Neutrophil (primary cell): ENCODE measurements around the gene C1RL.

Experiments used
- H3K27ac ChIP-seq: fragments of 200-600 bp; sonication (generic); 2 replicates; pipeline ENCODE4 v1.5.1; 2016; ENCODE audit warnings: mild to moderate bottlenecking, moderate library complexity
- H3K27me3 ChIP-seq: fragments of 200-600 bp; sonication (generic); 2 replicates; pipeline ENCODE4 v1.6.0; 2016; ENCODE audit warnings: mild to moderate bottlenecking
- H3K36me3 ChIP-seq: fragments of 200-600 bp; sonication (generic); 2 replicates; pipeline ENCODE4 v1.5.1; 2017
- H3K4me1 ChIP-seq, 2 experiments: fragments of 200-600 bp in 1 of 2; sonication (generic) in 1 of 2; 1 replicate in 1 of 2; 2 replicates in 1 of 2; pipeline versions ENCODE4 v1.5.1 to v1.6.1; 2013 to 2016; ENCODE audit warnings: low read depth in 1 of 2, low read length in 1 of 2, mild to moderate bottlenecking in 1 of 2, moderate library complexity in 1 of 2; ENCODE audit not compliant: control insufficient read depth in 1 of 2, insufficient read depth in 1 of 2
- H3K4me3 ChIP-seq, 2 experiments: fragments of 200-600 bp in 1 of 2; sonication (generic) in 1 of 2; 1 replicate in 1 of 2; 2 replicates in 1 of 2; pipeline ENCODE4 v1.5.1; 2013 to 2016; ENCODE audit warnings: low read depth in 1 of 2, low read length in 1 of 2, mild to moderate bottlenecking in 1 of 2, moderate library complexity in 1 of 2
- H3K9me3 ChIP-seq: fragments of 200-600 bp; sonication (generic); 2 replicates; pipeline ENCODE4 v1.5.1; 2016
- TF ChIP-seq, protein P1 (sequence below): fragments of 200-600 bp; sonication (generic); IDR thresholded peaks from 2 replicates; pipeline ENCODE4 v1.5.1; 2016; ENCODE audit warnings: antibody characterized with exemption

C1RL gene

DNA sequence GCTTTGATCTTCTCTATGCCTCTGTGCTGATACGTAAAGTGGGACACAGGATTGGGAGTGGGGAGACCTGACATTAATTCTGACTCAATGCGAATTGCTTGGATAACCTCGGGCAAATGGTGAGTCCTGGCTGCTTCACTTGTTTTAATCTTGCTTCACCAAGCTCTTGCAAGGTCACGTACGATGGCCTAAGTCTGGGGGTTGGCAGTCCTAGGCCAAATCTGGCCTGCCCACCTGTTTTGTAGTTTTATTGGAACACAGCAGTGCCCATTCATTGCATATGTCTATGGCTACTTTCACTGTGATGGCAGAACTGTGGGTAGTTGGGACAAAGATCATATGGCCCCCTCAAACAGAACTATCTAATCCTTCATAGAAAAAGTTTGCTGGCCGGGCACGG is 34.5 kb upstream of the C1RL start:
- H3K36me3 ChIP-seq: peaks cover 51% of the 10 kb centered on the region
- no peak overlapping the region for H3K27ac ChIP-seq
- H3K9me3 ChIP-seq: no peaks in the 10 kb centered on the region
- H3K4me3 ChIP-seq: no peak overlapping the region
- no peaks in the 10 kb centered on the region for H3K4me1 ChIP-seq
- TF ChIP-seq, protein P1, sequence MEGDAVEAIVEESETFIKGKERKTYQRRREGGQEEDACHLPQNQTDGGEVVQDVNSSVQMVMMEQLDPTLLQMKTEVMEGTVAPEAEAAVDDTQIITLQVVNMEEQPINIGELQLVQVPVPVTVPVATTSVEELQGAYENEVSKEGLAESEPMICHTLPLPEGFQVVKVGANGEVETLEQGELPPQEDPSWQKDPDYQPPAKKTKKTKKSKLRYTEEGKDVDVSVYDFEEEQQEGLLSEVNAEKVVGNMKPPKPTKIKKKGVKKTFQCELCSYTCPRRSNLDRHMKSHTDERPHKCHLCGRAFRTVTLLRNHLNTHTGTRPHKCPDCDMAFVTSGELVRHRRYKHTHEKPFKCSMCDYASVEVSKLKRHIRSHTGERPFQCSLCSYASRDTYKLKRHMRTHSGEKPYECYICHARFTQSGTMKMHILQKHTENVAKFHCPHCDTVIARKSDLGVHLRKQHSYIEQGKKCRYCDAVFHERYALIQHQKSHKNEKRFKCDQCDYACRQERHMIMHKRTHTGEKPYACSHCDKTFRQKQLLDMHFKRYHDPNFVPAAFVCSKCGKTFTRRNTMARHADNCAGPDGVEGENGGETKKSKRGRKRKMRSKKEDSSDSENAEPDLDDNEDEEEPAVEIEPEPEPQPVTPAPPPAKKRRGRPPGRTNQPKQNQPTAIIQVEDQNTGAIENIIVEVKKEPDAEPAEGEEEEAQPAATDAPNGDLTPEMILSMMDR: no peak
- H3K27me3 ChIP-seq: no peaks in the 10 kb centered on the region

DNA sequence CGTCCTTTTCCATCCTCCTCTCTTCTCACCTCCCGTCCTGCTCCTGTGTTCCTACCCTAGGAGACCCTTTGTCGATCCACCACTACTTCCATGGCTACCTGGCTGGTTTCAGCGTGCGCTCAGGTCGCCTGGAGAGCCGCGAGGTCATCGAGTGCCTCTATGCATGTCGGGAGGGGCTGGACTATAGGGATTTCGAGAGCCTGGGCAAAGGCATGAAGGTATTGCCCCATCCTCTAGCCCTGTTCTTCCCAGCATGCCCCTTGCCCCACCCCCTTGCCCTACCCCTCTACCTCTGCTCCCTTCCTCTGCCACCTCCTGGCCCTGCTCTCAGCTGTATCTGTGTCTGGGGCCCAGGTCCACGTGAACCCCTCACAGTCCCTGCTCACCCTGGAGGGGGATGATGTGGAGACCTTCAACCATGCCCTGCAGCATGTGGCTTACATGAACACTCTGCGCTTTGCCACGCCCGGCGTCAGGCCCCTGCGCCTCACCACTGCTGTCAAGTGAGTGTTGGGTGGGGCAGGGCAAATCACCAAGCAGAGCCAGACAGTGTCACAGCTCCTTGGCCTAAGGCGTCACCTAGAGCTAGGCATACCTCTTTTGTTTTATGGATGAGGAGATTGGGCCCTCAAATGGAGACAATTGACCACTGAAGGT is 33.9 kb upstream of the C1RL start:
- H3K36me3 ChIP-seq: peaks cover 46% of the 10 kb centered on the region
- H3K4me3 ChIP-seq: no peak overlapping the region
- no peaks in the 10 kb centered on the region for H3K9me3 ChIP-seq
- H3K27me3 ChIP-seq: no peaks in the 10 kb centered on the region
- H3K4me1 ChIP-seq: no peaks in the 10 kb centered on the region
- no peak overlapping the region for H3K27ac ChIP-seq
- TF ChIP-seq, protein P1: no peak

DNA sequence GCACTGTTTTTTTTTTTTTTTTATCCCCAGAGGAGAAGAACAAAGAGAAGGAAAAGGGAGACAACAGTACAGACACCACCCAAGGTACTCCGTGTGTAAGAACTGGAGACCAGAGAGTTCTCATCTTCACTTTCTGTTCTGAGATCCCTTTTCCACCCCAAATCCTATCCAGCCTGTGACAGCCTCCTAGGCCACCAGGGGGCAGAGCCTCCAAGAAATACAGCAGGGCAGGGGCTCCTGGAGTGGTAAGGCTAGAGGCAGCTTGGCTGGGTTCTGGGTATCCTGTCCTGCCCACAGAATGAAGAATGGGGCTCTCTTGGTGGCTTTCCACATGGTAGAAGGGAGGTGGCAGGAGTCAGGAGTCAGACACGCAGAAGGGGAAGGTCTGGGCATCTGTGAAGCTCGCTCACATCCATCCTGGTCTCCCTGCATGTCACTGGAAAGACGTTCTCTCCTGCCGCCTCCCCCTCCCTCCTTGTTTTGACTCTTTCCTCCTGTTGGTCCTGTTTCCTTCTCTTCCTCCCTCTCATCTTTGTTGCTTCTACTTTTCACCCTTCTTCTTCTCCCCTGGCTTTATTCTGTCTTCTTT is 33.1 kb upstream of the C1RL start:
- H3K36me3 ChIP-seq: peaks cover 47% of the 10 kb centered on the region
- H3K4me3 ChIP-seq: no peak overlapping the region
- H3K27me3 ChIP-seq: no peaks in the 10 kb centered on the region
- TF ChIP-seq, protein P1: peak; percentile 40
- H3K27ac ChIP-seq: no peak overlapping the region
- peaks cover 0 to 2% of the 10 kb centered on the region in 2 experiments for H3K4me1 ChIP-seq
- no peaks in the 10 kb centered on the region for H3K9me3 ChIP-seq

DNA sequence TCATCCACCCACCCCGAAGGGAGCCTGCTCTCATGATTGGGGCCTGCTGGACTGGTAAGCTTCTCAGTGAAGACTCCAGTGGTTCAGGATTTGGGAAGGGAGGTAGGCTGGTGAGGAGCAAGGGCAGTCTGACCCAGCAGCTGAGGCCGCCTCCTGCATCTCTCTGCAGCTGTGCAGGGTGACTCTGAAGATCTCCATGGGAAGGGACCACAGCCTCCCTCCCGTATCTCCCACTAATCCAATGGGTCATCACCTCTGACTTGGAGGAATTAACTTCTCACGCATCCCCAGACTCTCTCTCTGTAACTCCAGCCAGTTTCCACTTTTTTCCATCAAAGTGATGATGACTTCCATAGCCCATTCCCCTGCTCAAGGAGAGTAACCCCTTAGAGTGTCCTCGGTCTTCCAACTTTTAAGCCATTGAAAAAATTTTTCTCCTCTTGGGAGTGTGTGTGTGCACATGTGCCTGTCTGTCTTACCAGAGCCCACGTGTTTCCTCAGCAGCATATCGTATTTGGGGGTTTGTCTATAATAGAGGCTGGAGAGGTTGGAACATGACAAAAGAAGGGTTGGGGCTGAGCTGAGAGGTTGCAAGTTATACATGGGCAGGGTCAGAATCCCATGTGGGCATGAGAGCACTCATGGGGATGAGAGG is 32.5 kb upstream of the C1RL start:
- no peaks in the 10 kb centered on the region for H3K9me3 ChIP-seq
- no peak overlapping the region for H3K27ac ChIP-seq
- peaks cover 47% of the 10 kb centered on the region for H3K36me3 ChIP-seq
- TF ChIP-seq, protein P1: no peak
- H3K27me3 ChIP-seq: no peaks in the 10 kb centered on the region
- H3K4me3 ChIP-seq: no peak overlapping the region
- peaks cover 0 to 2% of the 10 kb centered on the region in 2 experiments for H3K4me1 ChIP-seq

DNA sequence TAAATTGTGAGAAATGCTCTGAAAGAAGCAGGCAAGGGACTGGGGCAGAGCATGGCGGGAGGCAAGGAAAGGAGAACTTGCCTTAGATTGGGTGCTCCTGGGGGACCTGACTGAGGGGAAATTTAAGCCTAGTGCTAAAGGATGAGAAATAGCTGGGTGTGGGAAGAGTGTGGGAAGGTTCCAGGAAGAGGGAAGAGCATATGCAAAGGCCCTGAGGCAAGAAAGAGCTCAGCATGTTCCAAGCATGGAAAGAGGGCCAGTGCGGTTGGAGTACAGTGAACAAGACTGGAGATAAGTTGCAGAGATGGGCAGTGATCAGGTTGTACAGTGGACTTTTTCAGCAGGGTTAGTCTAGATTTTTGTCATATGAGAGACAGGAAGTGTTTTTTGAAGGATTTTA is 30.2 kb upstream of the C1RL start:
- Histone ChIP-seq H3K27ac (no peak overlapping the region), H3K9me3 (no peaks in the 10 kb centered on the region), H3K36me3 (peaks cover 60% of the 10 kb centered on the region), H3K4me1 (peaks cover 0 to 2% of the 10 kb centered on the region in 2 experiments), H3K4me3 (no peak overlapping the region), H3K27me3 (no peaks in the 10 kb centered on the region)
- TF ChIP-seq, protein P1: no peak
